ENCODE measurements around the gene SNX8. TPM values are rescaled to one million over a fixed set of nuclear protein-coding genes. Genes with fewer than 3 reads are reported as not detected.

Gene SNX8
- total and polyA plus RNA-seq, 2 of the 13 experiments (the other 11 are each of a cell fraction or from before 2014, with no cell fraction given): 20.6 to 45.2 TPM

- TF ChIP-seq CREB1 (IDR thresholded peaks at IDR 0.05): no peak
- no peak for TF ChIP-seq CREB1 (CRISPR knock-in tag; IDR thresholded peaks at IDR 0.05)
- no peak for TF ChIP-seq ZNF512 (CRISPR knock-in tag; IDR thresholded peaks at IDR 0.05)
- TF ChIP-seq CC2D1A (CRISPR knock-in tag; IDR thresholded peaks at IDR 0.05): no peak
- TF ChIP-seq NKX3-1 (CRISPR knock-in tag; IDR thresholded peaks at IDR 0.05): no peak
- peak; percentile 72; the same call in 1 of the 2 replicates for TF ChIP-seq LBX2 (CRISPR knock-in tag; IDR thresholded peaks at IDR 0.05; ENCODE audit: borderline replicate concordance)
- TF ChIP-seq ZNF616 (CRISPR knock-in tag; IDR thresholded peaks at IDR 0.05; ENCODE audit: low read depth): peak; percentile 84; the same call in 1 of the 2 replicates
- peak; percentile 44; the same call in 1 of the 2 replicates for TF ChIP-seq ZZZ3 (CRISPR knock-in tag; IDR thresholded peaks at IDR 0.05; ENCODE audit: borderline replicate concordance)
- no peak; the same call in 1 of the 2 replicates for TF ChIP-seq ZNF790 (CRISPR knock-in tag; IDR thresholded peaks at IDR 0.05; ENCODE audit: borderline replicate concordance)
- TF ChIP-seq ZNF839 (CRISPR knock-in tag; IDR thresholded peaks at IDR 0.05; ENCODE audit: borderline replicate concordance): no peak
- TF ChIP-seq ZSCAN21 (CRISPR knock-in tag; IDR thresholded peaks at IDR 0.05; ENCODE audit: borderline replicate concordance): no peak; the same call in 1 of the 2 replicates
- peak; percentile 68 for TF ChIP-seq HES4 (CRISPR knock-in tag; IDR thresholded peaks at IDR 0.05; ENCODE audit: borderline replicate concordance)
- peak; percentile 62; the same call in 1 of the 2 replicates for TF ChIP-seq PHF20 (CRISPR knock-in tag; IDR thresholded peaks at IDR 0.05)
- no peak for TF ChIP-seq LCORL (IDR thresholded peaks at IDR 0.05)
- TF ChIP-seq LCORL (CRISPR knock-in tag; IDR thresholded peaks at IDR 0.05): no peak
- TF ChIP-seq GATAD1 (CRISPR knock-in tag; IDR thresholded peaks at IDR 0.05): peak; percentile 43; the same call in 1 of the 2 replicates
- TF ChIP-seq FOXO4 (CRISPR knock-in tag; conservative IDR thresholded peaks at IDR 0.05): no peak
- TF ChIP-seq SMAD1 (CRISPR knock-in tag; IDR thresholded peaks at IDR 0.05; ENCODE audit: borderline replicate concordance, low read depth): no peak
- no peak for TF ChIP-seq ZSCAN29 (CRISPR knock-in tag; conservative IDR thresholded peaks at IDR 0.05)
- no peak for TF ChIP-seq MLLT10 (CRISPR knock-in tag; IDR thresholded peaks at IDR 0.05)
- TF ChIP-seq ZNF337 (CRISPR knock-in tag; IDR thresholded peaks at IDR 0.05; ENCODE audit: borderline replicate concordance, low read depth): no peak
- TF ChIP-seq TBP (CRISPR knock-in tag; IDR thresholded peaks at IDR 0.05): no peak
- peak in 1 of 2 experiments; percentile 36; a peak in 1 of 4 replicates for TF ChIP-seq REST (IDR thresholded peaks at IDR 0.05; ENCODE audit: borderline replicate concordance in 1 of 2, low read depth in 1 of 2, low read length in 2 of 2)
These were observed at the start of gene SNX8 (continued) for GRCh38 chr7:2314209-2314955.

All from HepG2 (cell line).